ENCODE measurements around the gene CCL5.

Gene CCL5

DNA sequence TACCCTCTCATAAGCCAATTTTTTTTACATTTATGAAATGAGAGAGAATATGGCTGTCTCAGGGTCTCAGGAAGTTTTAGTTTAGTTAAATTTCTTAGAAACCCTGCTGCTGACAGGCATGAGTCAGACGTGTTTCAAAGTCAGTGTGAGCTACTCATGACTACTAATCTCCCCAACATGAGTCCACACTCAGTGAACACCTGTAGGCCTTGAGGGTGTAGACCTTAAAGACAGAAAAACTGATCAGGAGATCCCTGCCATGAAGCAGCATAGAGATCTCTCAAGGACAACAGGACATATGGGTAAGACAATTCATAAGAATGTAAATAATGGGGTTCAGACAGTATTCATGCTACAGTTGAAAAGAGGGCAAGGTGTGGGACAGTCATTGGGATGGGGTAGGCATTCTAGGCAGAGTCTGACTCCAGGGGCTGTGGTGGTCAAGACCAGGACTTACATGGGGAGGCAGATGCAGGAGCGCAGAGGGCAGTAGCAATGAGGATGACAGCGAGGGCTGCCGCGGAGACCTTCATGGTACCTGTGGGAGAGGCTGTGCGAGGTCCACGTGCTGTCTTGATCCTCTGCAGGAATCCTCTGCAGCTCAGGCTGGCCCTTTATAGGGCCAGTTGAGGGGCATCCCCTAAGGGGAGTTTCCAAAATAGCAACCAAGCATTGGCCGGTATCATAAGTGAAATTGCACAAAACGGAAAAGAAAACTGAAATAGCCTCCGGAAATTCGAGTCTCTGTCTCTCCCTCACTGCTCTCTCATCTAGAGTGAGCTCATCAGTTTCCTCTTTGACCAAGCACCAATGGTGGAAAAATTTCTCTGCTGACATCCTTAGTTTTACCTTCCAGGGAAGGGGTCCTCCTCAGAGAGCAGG is at the start of gene CCL5:
CCL5 (minus strand) TSS at position 588 of the 882 bp plus-strand sequence.
- Mint-ChIP-seq H3K27ac (peak within 1 kb of the TSS; percentile 81), H3K27me3 (no peaks in the 10 kb centered on the region), H3K36me3 (no peaks in the 10 kb centered on the region), H3K4me1 (ENCODE audit: low read depth) (peaks cover 40% of the 10 kb centered on the region), H3K4me3 (peak within 1 kb of the TSS; percentile 74), H3K9me3 (ENCODE audit: low read depth) (no peaks in the 10 kb centered on the region)

DNA sequence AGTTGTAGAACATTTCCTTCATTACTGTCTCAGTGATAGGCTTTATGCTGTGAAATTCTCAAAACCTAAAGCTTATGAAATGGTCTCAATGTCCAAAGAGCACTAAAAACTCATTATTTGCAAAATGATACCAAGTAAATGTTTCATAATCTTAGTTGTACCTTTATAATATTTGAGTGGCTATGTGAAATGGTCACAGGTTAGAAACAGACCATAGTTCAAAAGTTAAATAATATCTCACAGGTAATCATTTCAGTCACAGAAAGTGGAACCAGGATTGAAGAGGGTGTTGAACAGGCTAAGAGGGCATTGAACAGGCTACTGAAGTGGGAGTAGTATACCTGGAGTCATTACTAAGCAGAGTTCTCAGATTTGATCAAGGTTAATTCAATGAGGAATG is 47.6 kb upstream of the CCL5 start:
- no peak overlapping the region for H3K27ac Mint-ChIP-seq
- H3K4me1 Mint-ChIP-seq (ENCODE audit: low read depth), result peaks cover 16% of the 10 kb centered on the region
- H3K27me3 Mint-ChIP-seq, result peaks cover 2% of the 10 kb centered on the region
- no peak overlapping the region for H3K4me3 Mint-ChIP-seq
- no peaks in the 10 kb centered on the region for H3K9me3 Mint-ChIP-seq (ENCODE audit: low read depth)
- H3K36me3 Mint-ChIP-seq, result no peaks in the 10 kb centered on the region

DNA sequence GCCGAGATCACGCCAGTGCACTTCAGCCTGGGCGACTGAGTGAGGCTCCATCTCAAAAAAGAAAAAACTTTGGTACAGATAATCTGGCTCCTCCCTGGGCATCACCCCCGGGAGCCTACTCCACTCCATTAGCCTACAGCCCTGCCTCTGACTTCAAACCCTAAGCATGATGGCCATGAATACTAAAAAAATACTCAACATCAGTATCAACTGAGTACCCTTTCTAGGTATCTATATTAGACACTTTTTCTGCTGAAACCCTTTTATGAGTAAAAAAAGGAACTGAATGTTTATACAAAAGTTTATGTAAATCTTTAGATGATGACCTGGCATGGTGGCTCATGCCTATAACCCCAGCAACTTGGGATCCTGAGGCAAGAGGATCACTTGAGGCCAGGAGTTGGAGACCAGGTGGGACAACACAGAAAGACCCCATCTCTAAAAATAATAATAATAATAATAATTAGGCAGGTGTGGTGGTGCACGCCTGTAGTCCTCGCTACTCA is 43.5 kb upstream of the CCL5 start:
- no peak overlapping the region for H3K4me3 Mint-ChIP-seq
- H3K27ac Mint-ChIP-seq, result no peak overlapping the region
- H3K4me1 Mint-ChIP-seq (ENCODE audit: low read depth), result peaks cover 6% of the 10 kb centered on the region
- H3K36me3 Mint-ChIP-seq, result no peaks in the 10 kb centered on the region
- H3K27me3 Mint-ChIP-seq, result peaks cover 2% of the 10 kb centered on the region
- H3K9me3 Mint-ChIP-seq (ENCODE audit: low read depth), result no peaks in the 10 kb centered on the region

DNA sequence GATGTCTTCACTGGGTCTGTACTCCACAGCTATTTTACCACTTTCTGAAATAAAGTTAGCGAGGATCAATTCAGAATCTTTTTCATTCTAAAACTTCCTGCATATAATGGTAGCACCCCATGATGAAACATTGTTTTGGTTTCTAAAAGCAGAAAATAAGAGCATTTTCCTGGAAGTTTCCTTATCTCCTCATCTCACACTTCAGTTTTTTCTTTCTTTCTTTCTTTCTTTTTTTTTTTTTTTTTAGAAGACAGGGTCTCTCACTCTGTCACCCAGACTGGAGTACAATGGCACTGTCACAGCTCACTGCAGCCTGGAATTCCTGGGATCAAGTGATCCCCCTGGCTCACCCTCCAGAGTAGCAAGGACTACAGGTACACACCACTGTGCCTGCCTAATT is 40.1 kb upstream of the CCL5 start:
- H3K36me3 Mint-ChIP-seq, result no peaks in the 10 kb centered on the region
- no peak overlapping the region for H3K27ac Mint-ChIP-seq
- H3K4me1 Mint-ChIP-seq (ENCODE audit: low read depth), result peaks cover 6% of the 10 kb centered on the region
- no peaks in the 10 kb centered on the region for H3K27me3 Mint-ChIP-seq
- H3K9me3 Mint-ChIP-seq (ENCODE audit: low read depth), result no peaks in the 10 kb centered on the region
- no peak overlapping the region for H3K4me3 Mint-ChIP-seq

DNA sequence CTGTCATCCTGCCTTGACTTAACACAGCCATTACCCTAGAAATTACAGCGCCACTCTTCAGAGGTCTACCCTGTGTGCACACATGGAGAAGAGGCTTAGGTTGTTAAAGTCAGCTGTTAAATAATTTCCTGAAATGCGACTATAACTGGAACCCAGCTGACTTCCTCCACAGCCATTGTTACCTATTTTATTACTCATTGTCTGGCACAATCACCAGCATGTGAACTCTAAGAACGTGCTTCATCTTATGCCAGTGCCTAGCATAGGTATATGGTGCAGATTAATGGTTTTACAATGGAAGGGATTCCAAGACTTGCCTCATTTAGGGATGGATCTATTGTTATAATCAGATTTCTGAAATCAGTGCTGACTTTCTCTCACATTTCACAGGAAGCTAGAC is 38.5 kb upstream of the CCL5 start:
- no peak overlapping the region for H3K27ac Mint-ChIP-seq
- peaks cover 4% of the 10 kb centered on the region for H3K4me1 Mint-ChIP-seq (ENCODE audit: low read depth)
- no peaks in the 10 kb centered on the region for H3K9me3 Mint-ChIP-seq (ENCODE audit: low read depth)
- H3K4me3 Mint-ChIP-seq, result no peak overlapping the region
- no peaks in the 10 kb centered on the region for H3K36me3 Mint-ChIP-seq
- H3K27me3 Mint-ChIP-seq, result no peaks in the 10 kb centered on the region

DNA sequence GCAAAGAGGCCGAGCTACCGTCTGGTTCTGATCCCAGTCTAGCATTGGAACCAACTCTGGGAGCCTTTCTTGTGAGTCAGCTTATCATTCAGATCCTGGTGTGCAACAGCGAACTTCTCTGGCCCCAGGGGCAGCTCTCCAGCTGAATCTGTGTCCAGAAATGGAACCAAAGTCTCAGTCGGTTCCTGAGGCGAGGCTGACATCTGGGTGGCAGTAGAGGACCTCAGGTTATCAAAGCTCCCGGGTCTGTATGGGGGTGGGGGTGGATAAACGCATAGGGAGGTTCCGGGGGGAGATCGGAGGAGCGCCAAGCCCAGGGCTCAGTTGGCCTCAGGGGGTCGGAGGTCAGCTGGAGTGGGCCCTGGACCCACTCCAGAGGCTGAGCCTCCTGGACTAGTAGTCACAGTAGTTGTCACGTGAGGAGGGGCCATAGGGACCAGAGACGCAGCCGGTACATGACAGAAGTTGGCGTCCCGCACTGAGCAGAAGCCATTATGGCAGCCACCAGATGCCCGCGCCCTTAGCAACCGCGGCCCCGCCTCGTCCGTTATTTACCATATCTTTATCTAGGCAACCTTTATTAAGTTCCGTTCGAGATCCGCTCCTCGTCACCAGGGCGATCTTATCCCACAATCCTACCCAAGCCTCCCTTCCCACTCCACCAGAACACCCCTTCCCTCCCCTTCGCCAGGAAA is 37.5 kb upstream of the CCL5 start:
- Mint-ChIP-seq H3K27me3 (no peaks in the 10 kb centered on the region), H3K36me3 (no peaks in the 10 kb centered on the region), H3K4me3 (no peak overlapping the region), H3K9me3 (ENCODE audit: low read depth) (no peaks in the 10 kb centered on the region), H3K27ac (no peak overlapping the region), H3K4me1 (ENCODE audit: low read depth) (peaks cover 4% of the 10 kb centered on the region)

DNA sequence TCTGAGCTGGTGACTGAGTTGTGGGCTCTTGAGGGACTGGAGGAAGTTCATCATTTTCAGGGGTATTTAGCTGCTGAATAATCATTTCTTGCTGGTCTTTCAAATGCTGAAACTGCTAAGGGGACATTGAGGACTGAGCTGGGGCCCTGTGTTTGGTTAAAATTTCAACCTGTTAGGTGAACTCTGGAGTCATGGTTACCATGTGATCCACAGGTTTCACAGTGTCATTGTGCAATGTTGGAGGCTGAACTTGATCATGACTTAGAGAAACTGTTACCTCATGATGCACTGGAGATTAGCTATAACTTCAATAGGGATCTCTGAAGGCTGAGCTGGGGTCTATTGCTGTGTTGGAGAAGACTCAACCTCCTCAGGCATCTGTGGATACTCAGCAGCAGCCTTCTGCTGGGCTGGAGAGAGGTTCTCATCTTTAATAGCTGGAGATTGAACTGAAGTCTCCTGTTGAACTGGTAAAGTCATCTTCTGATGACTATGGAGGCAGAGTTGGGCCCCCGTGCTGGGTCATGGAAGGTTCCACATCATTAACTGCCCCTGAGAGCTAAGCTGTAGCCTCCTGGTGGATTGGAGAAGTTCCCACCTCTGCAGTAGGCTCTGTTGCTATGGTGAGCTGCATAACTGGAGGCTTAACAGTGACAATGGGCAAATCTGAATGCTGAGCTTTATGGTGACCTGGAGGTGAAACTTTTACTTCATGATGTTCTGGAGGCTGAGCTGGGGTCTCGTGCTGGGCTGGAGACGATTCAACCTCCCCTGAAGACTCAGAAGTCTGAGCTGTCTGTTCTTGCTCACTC is 35.2 kb upstream of the CCL5 start:
- H3K27me3 Mint-ChIP-seq, result no peaks in the 10 kb centered on the region
- H3K4me1 Mint-ChIP-seq (ENCODE audit: low read depth), result peaks cover 4% of the 10 kb centered on the region
- H3K4me3 Mint-ChIP-seq, result no peak overlapping the region
- H3K36me3 Mint-ChIP-seq, result no peaks in the 10 kb centered on the region
- no peaks in the 10 kb centered on the region for H3K9me3 Mint-ChIP-seq (ENCODE audit: low read depth)
- no peak overlapping the region for H3K27ac Mint-ChIP-seq

DNA sequence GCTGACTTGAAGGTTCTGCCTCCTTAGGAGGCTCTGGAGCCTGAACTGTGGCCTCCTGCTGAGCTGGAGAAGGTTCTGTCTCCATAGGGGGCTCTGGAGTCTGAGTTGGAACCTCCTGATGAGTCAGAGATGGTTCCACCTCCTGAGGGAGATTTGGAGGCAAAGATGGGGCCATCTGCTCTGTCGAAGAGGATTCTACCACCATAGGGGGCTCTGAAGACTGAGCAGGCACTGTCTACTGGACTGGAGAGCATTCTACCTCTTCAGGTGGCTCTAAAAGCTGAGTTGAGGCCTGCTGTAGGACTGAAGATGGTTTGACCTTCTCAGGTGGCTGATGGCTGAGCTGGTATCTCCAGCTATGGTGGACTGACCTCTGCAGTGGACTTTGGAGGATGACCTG is 34.2 kb upstream of the CCL5 start:
- Mint-ChIP-seq H3K9me3 (ENCODE audit: low read depth) (no peaks in the 10 kb centered on the region), H3K27ac (no peak overlapping the region), H3K36me3 (no peaks in the 10 kb centered on the region), H3K27me3 (no peaks in the 10 kb centered on the region), H3K4me1 (ENCODE audit: low read depth) (no peaks in the 10 kb centered on the region), H3K4me3 (no peak overlapping the region)

DNA sequence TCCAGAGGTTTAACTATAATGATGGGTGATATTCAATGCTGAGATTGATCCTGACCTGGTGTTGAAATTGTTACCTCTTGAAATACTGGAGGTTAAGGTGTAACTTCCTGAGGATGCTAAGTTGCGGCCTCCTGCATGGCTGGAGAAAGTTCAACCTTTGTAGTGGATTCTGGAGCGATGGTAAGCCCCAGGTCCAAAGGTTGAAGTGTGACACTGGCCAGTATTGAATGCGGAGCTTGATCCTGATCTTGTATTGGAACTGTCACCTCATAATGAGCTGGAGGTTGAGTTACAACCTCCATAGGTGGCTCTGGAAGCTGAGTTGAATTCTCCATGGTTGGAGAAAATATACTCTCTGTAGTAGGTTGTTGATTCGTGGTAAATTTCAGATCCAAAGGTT is 33.4 kb upstream of the CCL5 start:
- Mint-ChIP-seq H3K27ac (no peak overlapping the region), H3K9me3 (ENCODE audit: low read depth) (no peaks in the 10 kb centered on the region), H3K36me3 (no peaks in the 10 kb centered on the region), H3K27me3 (no peaks in the 10 kb centered on the region), H3K4me1 (ENCODE audit: low read depth) (no peaks in the 10 kb centered on the region), H3K4me3 (no peak overlapping the region)

DNA sequence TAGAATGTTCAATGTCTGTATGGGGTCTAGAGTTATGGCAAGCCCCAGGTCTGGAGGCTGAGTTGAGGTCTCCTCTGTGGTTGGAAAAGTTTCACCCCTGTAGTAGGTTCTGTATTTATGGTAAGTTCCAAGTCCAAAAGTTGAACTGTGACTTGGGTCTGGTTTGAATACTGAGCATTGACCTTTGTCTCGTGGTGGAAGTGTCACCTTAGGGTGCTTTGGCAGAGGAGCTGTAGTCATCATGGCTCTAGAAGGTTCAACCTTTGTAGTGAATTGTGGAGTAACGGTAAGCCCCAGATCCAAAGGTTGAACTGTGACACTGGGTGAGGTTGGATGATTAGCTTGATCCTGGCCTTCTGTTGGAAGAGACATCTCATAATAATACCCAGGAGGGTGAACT is 32.8 kb upstream of the CCL5 start:
- Mint-ChIP-seq H3K4me3 (no peak overlapping the region), H3K4me1 (ENCODE audit: low read depth) (no peaks in the 10 kb centered on the region), H3K27me3 (no peaks in the 10 kb centered on the region), H3K9me3 (ENCODE audit: low read depth) (no peaks in the 10 kb centered on the region), H3K27ac (no peak overlapping the region), H3K36me3 (no peaks in the 10 kb centered on the region)

DNA sequence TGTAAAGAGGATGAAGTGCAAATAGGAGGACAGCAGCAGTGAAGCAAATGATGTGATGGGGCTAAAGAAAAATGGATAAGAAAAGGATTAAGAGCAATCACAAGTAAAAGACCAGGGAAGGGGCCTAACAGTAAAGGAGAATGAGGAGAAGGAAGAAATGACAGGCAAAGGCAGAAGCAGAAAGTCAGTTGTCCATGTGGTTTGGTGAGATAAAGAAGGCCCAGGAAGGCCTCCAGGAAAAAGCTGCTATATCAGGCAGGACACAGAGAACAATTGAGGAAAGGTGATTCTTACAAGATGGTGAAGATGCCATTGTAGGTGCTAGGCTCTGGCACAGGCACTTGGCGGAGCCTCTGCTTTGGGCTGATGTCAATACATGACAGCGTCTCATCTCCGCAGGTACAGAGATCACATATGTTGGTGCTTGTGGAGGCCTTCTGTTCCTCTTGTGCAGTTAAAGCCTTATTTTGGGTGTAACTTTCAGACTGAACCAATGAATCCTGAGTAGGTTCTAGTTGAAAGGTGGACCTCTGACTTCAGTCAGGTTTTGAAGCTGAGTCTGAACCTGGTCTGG is 32.3 kb upstream of the CCL5 start:
- Mint-ChIP-seq H3K36me3 (no peaks in the 10 kb centered on the region), H3K4me3 (no peak overlapping the region), H3K27ac (no peak overlapping the region), H3K27me3 (no peaks in the 10 kb centered on the region), H3K4me1 (ENCODE audit: low read depth) (no peaks in the 10 kb centered on the region), H3K9me3 (ENCODE audit: low read depth) (no peaks in the 10 kb centered on the region)

DNA sequence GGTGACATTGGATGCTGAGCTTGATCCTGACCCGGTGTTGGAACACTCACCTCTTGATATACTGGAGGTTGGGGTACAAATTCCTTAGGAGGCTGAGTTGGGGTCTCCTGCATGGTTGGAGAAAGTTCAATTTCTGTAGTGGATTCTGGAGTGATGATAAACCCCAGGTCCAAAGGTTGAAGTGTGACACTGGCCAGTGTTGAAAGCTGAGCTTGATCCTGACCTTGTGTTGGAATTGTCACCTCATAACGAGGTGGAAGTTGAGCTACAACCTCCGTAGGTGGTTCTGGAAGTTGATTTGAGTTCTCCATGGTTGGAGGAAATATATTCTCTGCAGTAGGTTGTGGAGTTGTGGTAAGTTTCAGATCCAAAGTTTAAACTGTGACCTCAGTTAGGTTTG is 29.2 kb upstream of the CCL5 start:
- H3K27me3 Mint-ChIP-seq, result no peaks in the 10 kb centered on the region
- no peaks in the 10 kb centered on the region for H3K4me1 Mint-ChIP-seq (ENCODE audit: low read depth)
- H3K4me3 Mint-ChIP-seq, result no peak overlapping the region
- no peak overlapping the region for H3K27ac Mint-ChIP-seq
- H3K36me3 Mint-ChIP-seq, result no peaks in the 10 kb centered on the region
- no peaks in the 10 kb centered on the region for H3K9me3 Mint-ChIP-seq (ENCODE audit: low read depth)

DNA sequence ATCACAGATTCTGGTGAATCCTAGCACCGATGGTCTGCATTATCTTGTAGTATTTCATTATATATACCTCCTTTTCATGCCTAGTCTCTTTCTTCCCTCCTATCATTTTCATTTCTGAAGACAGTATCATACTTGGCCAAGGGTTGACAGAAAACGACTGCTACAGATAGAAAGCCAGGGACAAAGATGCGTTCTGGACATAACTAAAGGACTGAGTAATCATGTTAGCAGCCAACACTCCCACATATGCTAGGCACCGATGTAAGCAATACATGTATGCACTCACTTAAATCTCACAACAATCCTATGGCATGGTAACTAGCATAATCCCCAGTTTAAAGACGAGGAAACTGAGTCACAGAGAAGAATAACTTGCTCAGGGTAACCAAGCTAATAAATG is 27.5 kb upstream of the CCL5 start:
- H3K9me3 Mint-ChIP-seq (ENCODE audit: low read depth), result no peaks in the 10 kb centered on the region
- H3K27ac Mint-ChIP-seq, result no peak overlapping the region
- no peak overlapping the region for H3K4me3 Mint-ChIP-seq
- H3K36me3 Mint-ChIP-seq, result no peaks in the 10 kb centered on the region
- H3K4me1 Mint-ChIP-seq (ENCODE audit: low read depth), result peaks cover 4% of the 10 kb centered on the region
- H3K27me3 Mint-ChIP-seq, result no peaks in the 10 kb centered on the region

DNA sequence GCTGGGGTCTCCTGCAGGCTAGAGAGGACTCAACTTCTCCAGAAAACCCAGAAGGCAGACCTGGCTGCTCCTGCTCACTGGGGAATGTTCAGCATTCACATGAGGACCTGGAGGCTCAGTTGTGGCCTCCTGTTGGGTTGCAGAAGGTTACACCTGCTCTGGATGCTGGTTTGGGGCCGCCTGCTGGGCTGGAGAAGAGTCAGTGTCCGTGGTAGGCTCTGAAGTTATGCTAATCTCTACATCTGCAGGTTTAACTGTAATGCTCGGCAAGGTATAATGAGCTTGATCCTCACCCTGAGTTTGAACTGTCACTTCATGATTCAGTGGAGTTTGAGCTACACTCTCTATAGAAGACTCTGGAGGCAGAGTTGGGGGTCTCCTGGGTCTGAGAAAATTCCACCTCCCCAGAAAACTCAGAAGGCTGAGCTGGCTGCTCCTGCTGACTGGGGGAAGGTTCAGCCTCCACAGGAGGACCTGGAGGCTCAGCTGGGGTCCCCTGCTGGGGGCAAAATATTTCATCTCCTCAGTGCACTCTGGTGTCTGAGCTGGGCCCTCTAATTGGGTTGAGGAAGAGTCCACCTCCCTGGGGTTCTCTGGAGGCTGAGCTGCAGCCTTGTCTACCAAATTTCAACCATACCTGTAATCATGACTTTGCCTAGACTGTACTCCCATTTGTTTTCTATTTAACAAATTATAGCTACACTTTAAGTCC is 26.9 kb upstream of the CCL5 start:
- H3K4me3 Mint-ChIP-seq, result no peak overlapping the region
- no peaks in the 10 kb centered on the region for H3K27me3 Mint-ChIP-seq
- H3K36me3 Mint-ChIP-seq, result no peaks in the 10 kb centered on the region
- no peaks in the 10 kb centered on the region for H3K9me3 Mint-ChIP-seq (ENCODE audit: low read depth)
- H3K4me1 Mint-ChIP-seq (ENCODE audit: low read depth), result peaks cover 6% of the 10 kb centered on the region
- no peak overlapping the region for H3K27ac Mint-ChIP-seq
